HT1080 (cell line): ENCODE measurements around the gene ABCC1. TPM values are rescaled to one million over a fixed set of nuclear protein-coding genes. Genes with fewer than 3 reads are reported as not detected.
A peak's percentile ranks its signal among the peaks of the same experiment; 100 is the strongest.
"Not testable (repeated sequence)": the region's sequence is repeated elsewhere in the genome, so short reads cannot be mapped to it uniquely, and the experiment has no call there.

ENCODE experiments used
- DNase-seq: peaks from one replicate; pipeline ENCODE4 v3.0.0-alpha.2; 2015; ENCODE audit warnings: low read depth
- total RNA-seq: library from RNA; depleted of rRNA; stranded (reverse); fragments of >200 nt; shearing (Covaris generic); gene quantifications from 2 replicates; pipeline ENCODE4 v1.2.3, GENCODE V29; 2014

ABCC1 gene
- total RNA-seq, 1 experiment from 2014 or later, result 13.3 TPM

DNA sequence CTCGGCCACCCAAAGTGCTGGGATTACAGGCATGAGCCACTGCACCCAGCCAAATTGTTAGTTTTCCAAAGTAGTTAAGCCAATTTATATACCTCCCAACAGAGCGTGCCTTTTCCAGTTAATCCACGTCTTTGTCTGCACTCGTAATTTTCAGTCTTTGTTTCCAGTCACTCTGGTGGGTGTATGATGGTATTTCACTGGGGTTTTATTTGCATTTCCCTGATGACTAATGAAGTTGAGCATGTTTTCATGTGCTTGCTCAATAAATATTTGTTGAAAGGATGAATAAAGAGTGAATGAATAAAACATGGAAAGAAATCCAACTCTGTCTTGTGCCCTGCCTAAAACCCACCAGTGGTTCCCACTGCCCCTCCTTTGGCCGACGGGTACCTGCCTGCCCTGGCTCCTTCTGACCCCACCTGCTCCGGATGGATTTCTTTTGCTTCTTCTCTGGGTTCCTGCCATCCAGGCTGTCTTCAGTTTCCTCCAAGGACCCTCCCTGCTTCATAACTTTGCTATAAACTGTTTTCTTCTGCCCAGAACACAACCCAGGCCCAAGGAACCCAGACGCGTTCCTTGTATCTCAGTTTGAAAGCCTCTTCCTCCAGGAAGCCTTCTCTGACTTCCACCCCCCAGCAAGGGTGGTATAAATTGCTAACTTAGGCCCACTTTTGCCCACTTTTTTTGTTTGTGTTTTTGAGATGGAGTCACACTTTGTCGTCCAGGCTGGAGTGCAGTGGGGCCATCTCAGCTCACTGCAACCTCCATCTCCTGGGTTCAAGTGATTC, 3.0 kb upstream of the ABCC1 start:
- peak; percentile 56 for DNase-seq

DNA sequence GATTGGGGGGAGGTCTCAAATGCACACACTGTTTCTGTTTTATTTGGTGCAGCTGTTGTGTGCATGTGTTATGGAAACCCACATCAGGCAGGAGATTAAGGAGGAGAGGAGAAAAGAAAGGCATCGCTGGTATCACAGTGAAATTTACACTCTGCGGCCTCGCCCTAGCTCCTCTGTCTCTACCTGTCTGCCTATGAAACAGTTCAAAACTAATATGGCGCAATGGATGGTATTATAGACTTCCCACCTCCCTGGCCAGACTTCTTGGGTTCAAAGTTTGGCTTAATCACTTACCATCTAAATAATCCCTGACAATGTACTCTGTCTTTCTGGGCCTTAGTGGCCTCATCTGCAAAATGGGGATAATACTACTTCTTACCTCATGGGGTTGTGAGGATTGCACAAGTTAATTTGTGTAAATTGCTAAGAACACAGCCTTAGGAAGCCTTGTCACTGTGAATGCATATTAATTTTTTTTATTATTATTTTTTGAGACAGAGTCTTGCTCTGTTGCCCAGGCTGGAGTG, 1.4 kb upstream of the ABCC1 start:
- no peak for DNase-seq

DNA sequence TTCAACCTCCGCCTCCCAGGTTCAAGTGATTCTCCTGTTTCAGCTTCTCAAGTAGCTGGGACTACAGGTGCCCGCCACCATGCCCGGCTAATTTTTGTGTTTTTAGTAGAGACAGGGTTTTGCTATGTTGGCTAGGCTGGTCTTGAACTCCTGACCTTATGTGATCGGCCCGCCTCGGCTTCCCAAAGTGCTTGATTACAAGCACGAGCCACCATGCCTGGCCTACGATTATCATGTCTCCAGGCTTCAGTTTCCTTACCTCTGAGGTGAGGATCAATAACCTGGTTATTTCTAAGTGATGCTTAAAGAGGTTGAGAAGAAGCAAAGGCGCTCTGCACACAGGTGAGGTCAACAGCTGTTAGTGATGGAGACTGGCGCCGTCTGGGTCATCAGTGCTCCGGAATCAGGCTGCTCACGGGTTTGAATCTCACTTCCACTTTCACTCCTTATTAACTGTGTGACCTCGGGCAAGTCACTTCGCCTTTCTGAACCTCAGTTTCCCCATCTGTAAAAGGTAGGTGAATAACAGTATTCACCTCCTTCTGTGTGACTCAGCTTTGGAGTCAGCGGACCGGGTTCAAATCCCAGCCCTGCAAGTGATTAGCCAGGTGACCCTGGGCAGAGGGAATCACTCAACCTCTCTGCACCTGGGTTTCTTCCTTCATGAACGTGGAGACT, 745 bp upstream of the ABCC1 start:
- no peak for DNase-seq

DNA sequence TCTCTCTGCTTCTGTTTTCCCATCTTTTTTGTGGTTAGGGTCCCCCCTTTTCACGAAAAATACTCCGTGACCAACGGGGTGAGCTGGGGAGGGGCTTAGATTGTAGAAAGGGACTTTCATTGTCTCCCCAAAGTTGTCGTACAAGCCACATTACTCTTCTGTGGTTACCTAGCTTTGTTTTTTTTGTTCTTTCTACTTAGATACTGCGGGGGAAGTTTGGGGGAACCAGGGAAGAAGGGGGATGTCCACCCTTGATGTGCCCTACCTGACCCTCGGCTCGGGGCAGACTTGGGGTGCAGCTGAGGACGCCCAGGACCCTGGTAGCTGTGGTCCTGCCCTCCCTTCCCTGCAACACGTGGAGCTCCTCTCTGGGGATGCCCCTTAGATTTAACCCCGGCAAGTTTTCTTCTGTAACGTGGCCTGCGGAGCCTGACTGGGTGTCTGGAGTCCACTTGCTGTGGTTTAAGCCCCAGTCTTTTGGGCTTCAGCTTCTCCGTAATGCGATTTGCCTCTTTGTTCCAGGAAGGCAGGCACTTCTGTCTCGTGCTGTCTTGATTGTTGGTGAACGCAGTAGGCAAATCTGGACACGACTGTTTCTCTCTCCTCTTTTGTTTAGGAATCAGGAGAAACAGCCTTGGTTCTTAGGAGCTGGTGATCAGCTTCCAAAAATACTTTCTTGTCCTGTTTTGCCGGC, 892 bp downstream of the ABCC1 start:
- peak; percentile 38 for DNase-seq

DNA sequence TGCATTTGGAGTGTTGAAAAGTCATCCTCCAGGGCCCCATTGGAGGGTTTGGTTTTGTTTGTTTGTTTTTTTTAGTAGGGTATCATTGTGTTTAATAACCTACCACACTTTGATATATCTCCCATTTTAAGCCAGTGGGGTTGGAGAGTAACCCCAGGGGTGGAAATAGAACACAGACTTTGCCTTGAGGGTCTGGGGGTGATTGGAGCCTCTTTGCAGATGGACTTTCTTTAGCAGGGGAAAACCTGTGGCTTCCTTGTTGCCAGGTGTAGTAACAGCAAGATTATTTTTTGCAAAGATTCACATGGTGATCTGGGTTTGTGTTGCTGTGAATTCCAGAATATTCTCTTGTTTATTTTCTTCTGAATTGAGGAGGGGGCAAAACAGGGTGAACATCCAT, 1.5 kb downstream of the ABCC1 start:
- no peak for DNase-seq

DNA sequence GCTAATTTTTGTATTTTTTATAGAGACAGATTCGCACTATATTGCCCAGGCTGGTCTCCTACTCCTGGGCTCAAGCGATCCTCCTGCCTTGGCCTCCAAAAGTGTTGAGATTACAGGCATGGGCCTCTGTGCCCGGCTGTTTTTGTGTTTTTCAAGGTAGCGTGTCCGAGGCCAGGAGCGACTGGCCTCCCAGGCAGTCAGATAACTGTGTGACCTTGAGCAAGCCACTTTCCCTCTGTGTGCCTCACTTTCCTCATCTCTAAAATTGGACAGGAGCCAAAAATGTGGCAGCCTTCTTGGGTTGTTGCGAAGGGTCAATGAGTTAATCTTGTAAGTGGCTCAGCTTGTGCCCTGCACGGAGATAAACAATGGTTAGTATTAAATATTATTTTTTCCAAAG, 2.4 kb downstream of the ABCC1 start:
- DNase-seq, result no peak

DNA sequence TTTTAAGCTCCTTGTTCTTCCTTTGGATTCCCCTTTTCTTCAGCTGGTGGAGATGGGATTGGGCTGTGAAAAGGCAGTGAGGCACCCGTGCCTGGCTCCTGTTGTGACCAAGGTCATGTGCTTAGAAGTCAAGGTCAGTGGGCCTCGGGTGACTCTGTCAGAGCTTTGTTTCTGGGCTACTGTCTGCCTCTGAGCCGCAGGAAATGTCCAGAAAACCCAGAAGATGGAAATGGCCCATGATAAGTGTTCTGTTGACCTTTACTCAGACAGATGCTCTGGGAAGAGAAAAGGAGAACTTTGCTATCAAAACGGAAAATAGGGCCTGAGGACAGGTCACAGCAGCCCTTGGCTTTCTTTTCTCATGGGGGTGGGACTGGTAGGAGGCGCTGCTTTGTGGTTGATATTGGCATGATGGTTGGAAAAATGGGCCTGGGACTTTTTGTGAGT, 2.9 kb downstream of the ABCC1 start:
- DNase-seq, result no peak

DNA sequence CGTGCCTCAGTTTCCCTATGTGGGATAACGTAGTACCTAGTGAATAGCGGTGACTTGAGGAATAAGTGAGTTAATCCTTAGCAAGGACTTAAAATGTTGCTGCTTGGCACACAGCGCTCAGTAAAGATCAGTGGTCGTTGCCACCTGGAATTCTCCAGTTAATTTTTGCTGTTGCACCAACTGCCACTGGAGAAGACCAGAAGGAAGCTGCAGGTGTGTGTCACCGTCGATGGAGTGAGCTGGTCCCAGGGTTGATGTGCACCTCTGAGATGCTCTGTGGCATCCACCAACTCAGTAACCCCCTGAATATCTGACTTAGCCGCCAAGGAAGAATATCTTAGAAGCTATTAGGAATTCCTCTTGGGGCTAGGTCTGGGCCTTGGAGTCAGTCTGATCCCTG, 4.1 kb downstream of the ABCC1 start:
- no peak for DNase-seq

DNA sequence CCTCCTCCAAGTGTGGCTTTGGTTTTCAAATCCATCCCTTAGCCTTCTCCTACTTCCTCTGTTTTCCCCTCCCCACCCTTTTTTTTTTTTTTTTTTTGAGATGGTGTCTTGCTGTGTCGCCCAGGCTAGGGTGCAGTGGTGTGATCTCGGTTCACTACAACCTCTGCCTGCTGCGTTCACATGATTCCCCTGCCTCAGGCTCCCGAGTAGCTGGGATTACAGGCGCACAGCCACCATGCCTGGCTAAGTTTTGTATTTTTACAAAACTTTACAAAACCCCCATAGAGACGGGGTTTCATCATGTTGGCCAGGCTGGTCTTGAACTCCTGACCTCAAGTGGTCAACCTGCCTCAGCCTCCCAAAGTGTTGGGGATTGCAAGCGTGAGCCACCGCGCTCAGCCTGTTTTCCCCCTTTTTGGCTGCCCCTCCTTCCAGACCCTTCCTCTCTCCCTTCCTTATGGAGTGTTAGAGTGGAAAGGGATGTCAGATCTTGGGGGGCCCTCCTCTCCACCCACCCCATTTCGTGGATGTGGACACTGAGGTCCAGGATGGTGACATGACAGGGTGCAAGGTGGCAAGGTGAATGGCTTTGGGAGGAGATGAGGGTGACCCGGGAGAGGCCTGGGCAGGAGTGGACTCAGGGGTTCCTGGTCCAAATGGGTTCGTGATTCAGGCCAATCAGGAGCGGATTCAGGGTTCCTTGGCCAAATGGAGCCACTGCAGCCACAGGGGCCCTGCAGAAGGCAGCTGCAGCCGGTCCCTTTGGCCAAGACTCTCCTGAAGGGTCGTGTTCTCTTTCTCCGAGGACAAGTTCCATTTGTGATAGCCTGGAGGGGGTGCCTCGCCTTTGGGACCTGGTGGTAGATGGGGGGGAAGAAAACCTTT, 4.8 kb downstream of the ABCC1 start:
- DNase-seq, result no peak

DNA sequence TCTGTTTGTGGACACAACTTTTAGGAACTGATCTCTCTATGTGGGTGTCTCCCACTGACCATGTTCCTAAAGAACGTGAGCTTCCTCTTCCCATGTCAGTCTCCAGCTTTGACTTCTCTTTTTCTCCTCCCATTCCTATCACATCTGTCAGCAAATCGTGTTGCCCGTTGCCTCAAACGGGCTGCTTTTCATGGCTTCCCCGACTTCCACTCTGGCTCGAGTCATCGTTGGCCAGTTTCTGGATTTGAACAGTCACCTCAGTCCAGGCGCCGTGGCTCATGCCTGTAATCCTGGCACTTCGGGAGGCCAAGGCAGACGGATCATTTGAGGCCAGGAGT, 5.4 kb downstream of the ABCC1 start:
- no peak for DNase-seq

DNA sequence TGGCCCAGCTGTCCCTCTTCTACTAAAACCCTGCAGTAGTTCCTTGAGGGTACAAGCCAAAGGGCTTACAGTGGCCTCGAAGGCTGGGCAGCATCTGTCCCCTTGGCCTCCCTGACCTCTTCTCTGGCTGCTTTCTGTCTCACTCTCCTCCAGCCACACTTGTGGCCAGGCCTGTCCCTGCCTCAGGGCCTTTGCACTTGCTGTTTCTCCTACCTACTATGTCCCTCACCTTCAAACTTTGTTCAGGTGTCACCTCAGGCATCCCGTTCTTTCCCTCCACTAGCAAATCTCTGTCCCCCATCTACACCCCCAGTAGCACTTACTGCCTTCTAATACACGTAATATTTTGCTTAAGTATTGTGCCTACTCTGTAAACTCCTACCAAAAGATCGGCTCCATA, 6.0 kb downstream of the ABCC1 start:
- DNase-seq, result no peak

DNA sequence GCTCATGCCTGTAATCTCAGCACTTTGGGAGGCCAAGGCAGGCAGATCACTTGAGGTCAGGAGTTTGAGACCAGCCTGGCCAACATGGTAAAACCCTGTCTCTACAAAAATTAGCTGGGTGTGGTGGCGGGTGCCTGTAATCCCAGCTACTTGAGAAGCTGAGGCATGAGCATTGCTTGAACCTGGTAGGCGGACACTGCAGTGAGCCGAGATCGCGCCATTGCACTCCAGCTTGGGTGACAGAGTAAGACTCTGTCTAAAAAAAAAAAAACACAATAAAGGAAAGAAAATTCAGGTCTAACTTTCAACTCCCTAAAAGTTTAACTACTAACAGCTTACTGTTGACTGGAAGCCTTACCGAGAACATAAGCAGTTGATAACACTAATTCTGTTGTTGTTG, 6.7 kb downstream of the ABCC1 start:
- DNase-seq, result not testable (repeated sequence)

DNA sequence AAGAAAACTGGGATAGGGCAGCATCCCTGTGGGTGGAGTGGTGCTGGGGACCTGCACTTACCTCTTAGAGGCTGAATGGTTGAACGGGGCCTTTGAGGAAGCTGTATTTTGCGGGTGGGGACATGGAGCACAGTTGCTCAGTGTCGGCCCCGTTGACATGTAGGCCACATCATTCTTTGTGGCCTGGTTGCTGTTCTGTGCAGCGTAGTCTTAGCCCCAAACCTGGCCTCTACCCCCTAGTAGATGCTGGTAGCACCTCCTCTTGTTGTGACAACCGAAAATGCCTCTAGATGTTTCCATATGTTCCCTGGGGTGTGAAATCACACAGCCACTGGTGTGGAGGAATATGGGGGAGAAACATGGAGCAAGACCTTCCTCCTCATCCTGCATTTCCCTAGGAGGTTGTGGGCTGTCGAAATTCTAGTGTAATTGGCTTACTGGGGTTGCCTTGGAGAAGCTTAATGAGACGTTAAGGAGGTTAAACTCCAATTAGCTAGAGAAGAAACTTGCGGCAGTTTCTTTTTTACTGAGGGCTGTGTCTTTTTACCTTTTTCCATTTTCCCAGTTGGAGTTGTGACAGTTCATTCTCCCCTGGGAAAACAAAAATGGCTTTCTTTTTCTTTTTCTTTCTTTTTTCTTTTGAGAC, 9.4 kb downstream of the ABCC1 start:
- no peak for DNase-seq

DNA sequence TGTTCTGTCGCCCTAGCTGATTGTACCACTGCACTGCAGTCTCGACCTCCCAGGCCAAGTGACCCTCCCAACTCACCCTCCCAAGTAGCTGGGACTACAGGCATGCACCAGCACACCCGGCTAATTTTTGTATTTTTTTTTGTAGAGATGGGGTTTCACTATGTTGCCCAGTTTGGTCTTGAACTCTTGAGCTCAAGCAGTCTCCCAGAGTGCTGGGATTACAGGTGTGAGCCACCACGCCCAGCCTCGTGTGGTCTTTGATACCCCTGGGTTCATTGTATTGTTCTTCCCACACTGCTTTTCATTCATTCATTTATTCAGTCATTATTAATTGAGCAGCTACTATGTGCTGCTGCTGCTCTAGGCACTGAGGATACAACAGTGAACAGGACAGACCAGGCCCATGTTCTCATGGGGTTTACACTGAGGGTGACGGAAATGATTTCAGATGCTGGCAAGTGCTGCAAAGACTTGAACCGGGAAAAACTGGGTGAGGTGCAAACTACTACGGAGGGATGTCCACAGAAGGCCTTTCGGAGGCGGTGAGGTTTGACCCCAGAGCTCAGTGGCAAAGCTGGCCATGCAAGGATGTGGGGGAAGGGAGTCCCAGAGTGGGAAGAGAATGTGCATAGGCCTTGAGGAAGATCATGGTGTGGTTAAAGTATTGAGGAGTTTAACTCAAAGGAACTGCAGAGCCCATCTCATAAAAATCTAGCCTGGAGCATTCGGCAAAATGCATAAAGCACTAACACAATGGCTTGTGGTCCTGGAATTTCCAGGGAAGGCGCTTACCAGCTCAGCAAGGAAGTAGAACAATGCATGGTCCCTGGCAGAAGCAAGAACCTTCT, 10.9 kb downstream of the ABCC1 start:
- DNase-seq, result no peak

DNA sequence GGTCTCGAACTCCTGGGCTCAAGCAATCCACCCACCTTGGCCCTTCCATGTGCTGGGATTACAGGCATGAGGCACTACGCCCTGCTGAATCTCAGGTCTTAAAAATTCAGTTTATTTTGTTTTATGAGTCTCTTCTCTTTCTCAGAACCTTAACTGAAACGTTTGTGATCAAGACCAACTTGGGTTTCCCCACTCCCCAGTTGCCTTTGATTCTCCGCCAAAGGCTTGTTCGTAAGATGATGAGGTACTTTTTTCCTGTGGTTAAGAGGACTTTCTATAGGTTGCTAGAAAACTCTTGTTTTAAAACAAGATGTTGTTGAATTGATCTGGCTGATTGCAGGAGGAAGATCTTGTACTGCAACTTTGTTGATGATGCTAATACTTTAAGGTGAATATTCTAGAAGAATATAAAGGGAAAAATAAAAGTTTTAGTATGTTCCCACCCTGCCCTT, 11.7 kb downstream of the ABCC1 start:
- DNase-seq, result no peak

DNA sequence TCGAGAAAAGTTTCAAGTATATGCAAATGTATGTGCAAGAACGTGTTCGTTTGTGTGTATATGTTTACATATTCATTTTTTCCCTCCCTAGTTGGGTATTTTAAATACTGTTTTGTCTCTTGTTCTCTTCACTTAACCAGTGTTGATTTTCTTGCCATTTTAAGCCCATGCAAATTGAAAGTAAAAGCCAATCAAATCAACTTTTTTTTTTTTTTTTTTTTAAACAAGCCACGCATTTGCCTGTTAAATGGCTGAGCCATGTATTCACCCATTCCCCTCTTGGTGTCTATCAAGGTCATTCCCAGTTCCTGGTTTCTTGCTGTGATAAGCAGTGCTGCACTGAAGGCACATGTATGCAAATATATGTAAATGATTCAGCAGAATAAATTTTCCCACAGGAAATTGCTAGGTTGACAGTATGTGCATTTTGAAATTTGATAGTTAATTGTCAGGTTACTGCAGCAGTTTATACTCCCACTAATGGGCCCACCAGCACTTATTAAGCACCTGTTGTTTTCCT, 12.2 kb downstream of the ABCC1 start:
- DNase-seq, result no peak

DNA sequence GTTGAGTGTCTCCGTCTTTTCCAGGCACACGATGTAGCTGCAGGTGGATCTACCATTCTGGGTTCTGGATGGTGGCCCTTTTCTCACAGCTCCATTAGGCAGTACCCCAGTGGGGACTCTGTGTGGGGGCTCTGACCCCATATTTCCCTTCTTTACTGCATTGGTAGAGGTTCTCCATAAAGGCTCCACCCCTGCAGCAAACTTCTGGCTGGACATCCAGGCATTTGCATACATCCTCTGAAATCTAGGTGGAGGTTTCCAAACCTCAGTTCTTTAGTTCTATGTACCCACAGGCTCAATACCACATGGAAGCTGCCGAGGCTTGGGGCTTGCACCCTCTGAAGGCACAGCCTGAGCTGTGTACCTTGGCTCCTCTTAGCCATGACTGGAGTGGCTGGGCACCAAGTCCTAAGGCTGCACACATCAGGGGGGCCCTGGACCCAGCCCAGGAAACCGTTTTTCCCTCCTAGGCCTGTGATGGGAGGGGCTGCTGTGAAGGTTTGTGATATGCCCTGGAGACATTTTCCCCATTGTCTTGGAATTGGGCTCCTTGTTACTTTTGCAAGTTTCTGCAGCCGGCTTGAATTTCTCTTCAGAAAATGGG, 14.0 kb downstream of the ABCC1 start:
- no peak for DNase-seq

DNA sequence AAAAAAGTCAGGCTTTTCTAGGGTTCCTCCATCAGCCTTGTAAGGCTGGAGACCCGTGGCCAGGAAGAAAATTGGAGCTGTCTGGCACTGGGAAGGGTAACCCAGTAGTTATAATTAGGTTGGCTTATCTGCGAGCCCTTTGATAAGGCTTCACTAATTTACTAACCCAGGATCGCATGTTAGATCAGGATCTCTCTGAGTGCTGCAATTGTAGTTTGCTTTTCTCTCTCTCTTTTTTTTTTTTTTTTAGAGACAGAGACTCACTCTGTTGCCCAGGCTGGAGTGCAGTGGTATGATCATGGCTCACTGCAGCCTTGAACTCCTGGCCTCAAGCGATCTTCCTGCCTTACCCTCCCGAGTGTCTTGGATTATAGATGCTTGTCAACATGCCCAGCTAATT, 17.0 kb downstream of the ABCC1 start:
- peak; percentile 26 for DNase-seq
